Thyroid gland (tissue), 4 donors: ENCODE results near the gene SETBP1.

Experiments used
- POLR2A ChIP-seq, 2 donors: fragments of 450-650 bp; IDR thresholded peaks; one replicate each; pipeline ENCODE4 v1.6.1; 2017; ENCODE audit warnings: antibody characterized with exemption in 2 of 2, mild to moderate bottlenecking in 2 of 2, moderate library complexity in 1 of 2
- TF ChIP-seq, protein P1 (sequence below), 6 experiments: fragments of 200-600 bp in 3 of 6; fragments of 450-650 bp in 3 of 6; sonication (generic) in 3 of 6; IDR thresholded peaks; one replicate each; pipeline ENCODE4 v1.5.1; 2016 to 2019; ENCODE audit warnings: antibody characterized with exemption in 6 of 6, mild to moderate bottlenecking in 2 of 6, inconsistent platforms in 1 of 6, moderate library complexity in 1 of 6

- TF ChIP-seq POLR2A (IDR thresholded peaks at IDR 0.05), result no peak
- TF ChIP-seq, protein P1, sequence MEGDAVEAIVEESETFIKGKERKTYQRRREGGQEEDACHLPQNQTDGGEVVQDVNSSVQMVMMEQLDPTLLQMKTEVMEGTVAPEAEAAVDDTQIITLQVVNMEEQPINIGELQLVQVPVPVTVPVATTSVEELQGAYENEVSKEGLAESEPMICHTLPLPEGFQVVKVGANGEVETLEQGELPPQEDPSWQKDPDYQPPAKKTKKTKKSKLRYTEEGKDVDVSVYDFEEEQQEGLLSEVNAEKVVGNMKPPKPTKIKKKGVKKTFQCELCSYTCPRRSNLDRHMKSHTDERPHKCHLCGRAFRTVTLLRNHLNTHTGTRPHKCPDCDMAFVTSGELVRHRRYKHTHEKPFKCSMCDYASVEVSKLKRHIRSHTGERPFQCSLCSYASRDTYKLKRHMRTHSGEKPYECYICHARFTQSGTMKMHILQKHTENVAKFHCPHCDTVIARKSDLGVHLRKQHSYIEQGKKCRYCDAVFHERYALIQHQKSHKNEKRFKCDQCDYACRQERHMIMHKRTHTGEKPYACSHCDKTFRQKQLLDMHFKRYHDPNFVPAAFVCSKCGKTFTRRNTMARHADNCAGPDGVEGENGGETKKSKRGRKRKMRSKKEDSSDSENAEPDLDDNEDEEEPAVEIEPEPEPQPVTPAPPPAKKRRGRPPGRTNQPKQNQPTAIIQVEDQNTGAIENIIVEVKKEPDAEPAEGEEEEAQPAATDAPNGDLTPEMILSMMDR (IDR thresholded peaks at IDR 0.05), result no peak
Measured at GRCh38 chr18:44750774-44751173, 70.1 kb downstream of the SETBP1 start.
